Measurements from ENCODE around the gene NCAM2.

The NCAM2 gene

GRCh38 chr21:20997636-20998455, at the start of gene NCAM2:
Gene NCAM2, plus strand, starts transcription at chr21:20998409.
- peak; percentile 24 for DNase-seq (ENCODE audit: low read depth)

DNA sequence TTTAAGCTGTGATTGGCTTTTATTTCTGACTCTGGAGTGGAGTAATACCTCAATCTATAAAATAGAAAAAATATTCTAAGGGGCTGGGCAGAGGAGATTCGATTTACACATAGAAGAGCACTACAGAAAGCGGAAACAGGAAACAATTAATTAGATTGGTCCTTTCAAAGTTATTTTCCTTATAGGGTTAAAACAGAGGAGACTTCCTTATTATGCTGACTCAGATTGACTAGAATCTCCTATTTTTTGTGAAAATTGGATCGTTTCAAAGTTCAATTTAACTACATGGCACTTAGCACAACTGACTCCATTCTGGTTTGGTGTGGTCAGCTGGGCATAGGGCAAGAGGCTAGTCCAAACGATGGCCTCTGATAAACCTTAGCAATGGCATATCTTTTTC, 48.3 kb upstream of the NCAM2 start:
- no peak for DNase-seq (ENCODE audit: low read depth)

GRCh38 chr21:20965816-20966215, 32.4 kb upstream of the NCAM2 start:
- no peak for DNase-seq (ENCODE audit: low read depth)

DNA sequence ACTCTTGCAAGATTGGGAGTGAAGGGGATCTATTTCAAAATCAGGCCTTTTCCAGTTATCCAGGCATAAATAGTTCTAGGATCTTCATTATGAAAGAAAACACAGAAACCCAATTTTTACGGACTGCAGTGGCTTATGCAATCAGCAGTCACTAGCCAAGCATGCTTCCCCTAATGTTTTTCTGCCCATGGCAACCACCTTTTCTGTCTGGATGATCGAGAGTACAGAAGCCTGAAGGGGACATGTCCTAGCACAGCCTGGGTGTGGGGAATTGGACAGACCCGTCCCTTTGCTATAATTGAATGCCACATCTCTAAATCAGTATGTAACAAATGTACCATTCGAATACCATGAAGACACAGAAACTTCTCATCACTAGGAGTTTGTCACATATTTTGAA, 29.8 kb upstream of the NCAM2 start:
- no peak for DNase-seq (ENCODE audit: low read depth)

- no peak for DNase-seq (ENCODE audit: low read depth)
Measured at GRCh38 chr21:20970691-20971090, 27.5 kb upstream of the NCAM2 start.

DNA sequence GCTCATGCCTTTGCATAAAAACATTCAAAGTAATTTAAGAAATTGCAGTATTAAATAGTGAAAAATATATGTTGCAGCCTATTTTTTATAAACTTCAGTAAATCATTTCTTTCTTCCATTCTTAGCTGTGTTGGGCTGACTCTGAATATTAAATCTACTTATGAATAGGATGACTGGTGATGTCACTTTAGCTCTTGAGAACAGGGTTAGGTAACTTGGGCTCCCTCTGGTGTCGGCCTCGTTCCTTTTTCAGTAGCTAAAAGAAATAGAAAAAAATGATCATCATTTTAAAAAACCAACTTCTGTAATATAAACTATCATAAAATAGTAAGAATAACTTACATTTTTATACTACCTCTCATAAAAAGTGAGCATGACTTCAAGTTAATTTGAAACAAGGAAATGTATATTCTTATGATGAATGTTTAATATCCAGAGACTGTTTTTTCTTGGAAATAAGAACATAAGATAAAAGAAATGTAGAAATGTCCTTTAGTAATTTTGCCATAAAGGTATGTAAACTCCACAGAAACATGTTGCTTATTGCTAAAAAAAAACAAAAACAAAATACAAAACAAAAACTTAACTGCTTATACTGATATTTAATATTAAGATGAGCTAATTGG, 26.8 kb upstream of the NCAM2 start:
- DNase-seq (ENCODE audit: low read depth) = peak; percentile 15

DNA sequence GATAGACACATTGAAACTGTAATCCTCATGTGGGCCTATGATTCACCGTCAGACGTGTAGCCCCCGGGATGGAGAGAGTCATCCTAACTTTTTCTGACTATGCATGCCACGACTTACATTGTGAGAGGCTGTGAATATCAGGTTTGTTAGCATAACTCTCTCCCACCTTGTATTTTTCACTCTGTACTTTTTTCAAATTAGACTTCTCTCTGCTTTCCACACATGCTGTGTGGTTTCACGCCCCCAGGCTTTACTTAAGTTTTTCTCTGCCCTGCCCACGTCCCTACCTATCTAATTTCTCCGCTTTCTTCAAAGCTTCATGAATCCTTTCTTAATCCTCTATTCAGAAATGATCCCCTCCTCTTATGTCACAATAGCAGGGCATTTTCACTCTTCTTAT, 3.4 kb upstream of the NCAM2 start:
- DNase-seq (ENCODE audit: low read depth) = no peak

DNA sequence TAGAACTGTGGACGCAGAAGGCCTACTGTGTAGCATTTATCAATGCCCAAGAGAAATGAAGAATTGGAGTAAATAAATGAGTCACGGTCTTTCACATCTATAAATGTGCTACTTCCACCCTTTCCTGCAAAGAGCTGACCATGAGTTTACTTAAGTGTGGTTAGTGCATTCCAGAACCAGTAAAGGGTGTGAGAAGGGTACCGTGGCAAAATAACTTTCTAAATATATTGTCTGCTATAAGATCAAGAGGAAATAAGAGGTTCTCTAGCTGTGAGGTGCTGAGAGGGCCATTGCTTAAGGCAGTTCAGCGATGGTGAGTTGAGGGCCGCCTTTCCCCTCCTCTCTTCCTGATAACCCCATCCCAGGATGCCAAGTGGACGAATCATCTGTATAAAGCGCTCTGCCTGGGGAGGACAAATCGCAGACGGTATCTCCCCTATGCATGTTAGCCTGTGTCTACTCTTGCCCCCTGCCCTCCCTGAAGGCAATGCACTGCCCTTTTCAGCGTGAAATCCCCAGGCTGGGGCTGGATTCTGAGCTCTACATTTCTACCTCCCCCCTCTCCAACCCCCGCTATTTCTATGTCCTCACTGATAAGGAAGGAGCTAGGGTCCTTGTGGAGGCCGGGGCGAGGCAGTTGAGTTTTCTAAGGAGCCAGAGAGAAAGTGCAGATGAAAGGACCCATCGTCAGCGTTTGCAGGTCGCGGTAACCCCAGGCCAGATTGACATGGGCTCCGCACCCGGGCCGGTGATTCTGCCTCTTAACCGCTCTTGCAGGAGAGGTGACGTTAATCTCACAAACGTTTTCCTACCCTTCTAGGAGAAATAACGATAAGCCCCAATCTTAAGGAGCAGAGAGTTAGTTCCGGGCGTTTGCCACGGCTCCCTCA, 1.5 kb upstream of the NCAM2 start:
- DNase-seq (ENCODE audit: low read depth) = no peak

DNA sequence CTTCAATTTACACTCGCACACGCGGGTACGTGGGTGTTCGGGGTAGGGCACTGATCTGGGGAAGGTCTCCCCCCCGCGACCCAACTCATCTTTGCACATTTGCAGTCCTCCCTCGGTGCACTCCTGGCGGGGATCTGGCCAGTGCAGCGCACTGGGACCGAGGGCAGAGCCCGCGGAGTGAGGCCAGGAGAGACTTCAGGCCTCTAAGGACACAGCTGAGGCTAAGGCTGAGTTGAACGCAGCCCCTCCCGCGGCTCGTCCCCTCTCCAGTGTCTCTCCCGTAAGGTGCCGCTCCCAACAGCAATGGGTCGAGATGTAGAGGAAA, 936 bp upstream of the NCAM2 start:
- DNase-seq (ENCODE audit: low read depth) = no peak

GRCh38 chr21:20998456-20998789, 214 bp downstream of the NCAM2 start:
- no peak for DNase-seq (ENCODE audit: low read depth)

- no peak for DNase-seq (ENCODE audit: low read depth)
Measured at GRCh38 chr21:20998886-20999285, 677 bp downstream of the NCAM2 start.

DNA sequence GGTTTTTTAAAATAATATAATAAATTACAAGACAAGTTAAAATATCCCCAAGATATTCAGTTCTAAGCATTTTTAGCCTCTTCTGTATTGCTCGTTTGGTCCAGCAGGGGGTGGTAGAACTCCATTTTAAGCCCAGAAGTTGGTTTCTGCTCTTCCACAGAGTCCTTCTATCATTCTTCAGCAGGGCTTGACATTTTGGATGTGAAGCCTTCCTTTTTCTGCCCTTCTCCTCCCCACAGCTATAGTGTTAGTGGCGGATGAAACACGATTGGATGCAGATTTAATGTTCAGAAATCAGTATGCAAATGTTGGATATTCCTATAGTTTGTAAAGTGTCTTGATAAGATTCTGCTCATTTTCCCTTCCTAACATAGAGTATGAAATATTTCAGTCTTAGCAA, 1.4 kb downstream of the NCAM2 start:
- peak; percentile 10 for DNase-seq (ENCODE audit: low read depth)

GRCh38 chr21:21000591-21001175, 2.5 kb downstream of the NCAM2 start:
- DNase-seq (ENCODE audit: low read depth) = no peak

GRCh38 chr21:21001591-21002100, 3.4 kb downstream of the NCAM2 start:
- no peak for DNase-seq (ENCODE audit: low read depth)

- DNase-seq (ENCODE audit: low read depth) = no peak
Measured at GRCh38 chr21:21002153-21002552, 3.9 kb downstream of the NCAM2 start.

GRCh38 chr21:21003701-21004100, 5.5 kb downstream of the NCAM2 start:
- DNase-seq (ENCODE audit: low read depth) = no peak

DNA sequence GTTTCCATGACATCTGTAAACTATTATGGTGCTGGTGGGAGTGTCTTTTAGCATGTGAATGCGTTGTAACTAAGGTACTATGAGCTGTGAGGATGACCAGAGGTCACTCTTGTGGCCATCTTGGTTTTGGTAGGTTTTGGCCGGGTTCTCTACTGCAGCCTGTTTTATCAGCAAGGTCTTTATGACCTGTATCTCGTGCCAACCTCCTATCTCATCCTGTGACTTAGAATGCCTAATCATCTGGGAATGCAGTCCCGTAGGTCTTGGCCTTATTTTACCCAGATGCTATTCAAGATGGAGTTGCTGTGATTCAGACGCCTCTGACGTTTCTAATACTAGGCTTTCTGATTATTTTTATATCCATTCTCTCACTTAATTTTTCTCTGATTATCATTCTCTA, 9.4 kb downstream of the NCAM2 start:
- no peak for DNase-seq (ENCODE audit: low read depth)

DNA sequence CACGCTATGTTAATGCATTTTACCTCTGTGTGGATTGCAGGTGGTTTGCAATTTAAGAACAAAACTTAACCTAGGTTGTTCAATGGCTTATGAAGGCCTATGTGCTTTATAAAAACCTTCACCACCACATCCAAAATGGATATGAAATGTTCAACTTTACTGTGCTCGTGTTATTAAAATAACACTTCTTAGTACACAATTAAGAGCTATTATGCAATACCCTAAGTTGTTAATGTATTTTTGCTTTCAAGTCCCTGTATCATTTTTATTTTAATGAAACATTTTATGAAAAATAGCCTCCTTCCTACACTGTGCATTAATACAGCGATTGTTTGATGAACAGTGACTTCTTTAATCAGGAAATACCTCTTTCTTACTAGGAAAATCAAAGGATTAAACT, 12.0 kb downstream of the NCAM2 start:
- DNase-seq (ENCODE audit: low read depth) = no peak

GRCh38 chr21:21010698-21011097, 12.5 kb downstream of the NCAM2 start:
- no peak for DNase-seq (ENCODE audit: low read depth)

GRCh38 chr21:21018821-21019220, 20.6 kb downstream of the NCAM2 start:
- DNase-seq (ENCODE audit: low read depth) = no peak

- no peak for DNase-seq (ENCODE audit: low read depth)
Measured at GRCh38 chr21:21019681-21020080, 21.5 kb downstream of the NCAM2 start.

DNA sequence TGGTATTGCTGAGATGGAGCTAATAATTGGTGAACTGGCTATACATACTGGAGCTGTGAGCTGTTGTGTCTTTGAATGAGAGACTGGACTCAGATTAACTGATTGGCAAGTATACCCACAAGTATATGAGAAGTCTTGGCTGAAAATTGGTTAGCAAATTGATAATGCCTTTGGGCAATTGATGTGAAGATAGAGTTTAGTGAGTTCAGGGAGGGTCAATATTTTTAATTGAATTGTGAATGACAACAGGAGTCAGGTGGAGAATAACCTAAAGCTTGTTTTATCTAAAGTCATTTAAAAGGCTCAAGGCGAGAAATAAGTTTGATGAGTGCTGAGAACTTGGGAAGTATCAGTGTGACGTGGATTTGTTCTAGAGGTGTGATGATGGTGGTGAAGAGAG, 27.5 kb downstream of the NCAM2 start:
- DNase-seq (ENCODE audit: low read depth) = no peak

All from GM04504 (cell line).